Left lung (tissue), 14 donors: ENCODE results near the gene EFCAB8. TPM values are rescaled to one million over a fixed set of nuclear protein-coding genes. Genes with fewer than 3 reads are reported as not detected.

Experiments
- ATAC-seq: fragments of 200-7000 bp; cut with Tn5 transposase; one replicate; pipeline ENCODE4 v1.9.1; 2020; ENCODE audit warnings: moderate library complexity
- DNase-seq, 4 donors: peaks; one replicate each; pipeline ENCODE4 v3.0.0-alpha.2; 2013 to 2020
- H3K27ac ChIP-seq, 2 donors: fragments of 200-600 bp; sonication (generic) in 1 of 2; one replicate each; pipeline versions ENCODE4 v1.5.0 to v1.8.0; 2020 to 2021
- H3K27me3 ChIP-seq, 2 donors: fragments of 200-600 bp; sonication (generic) in 1 of 2; one replicate each; pipeline versions ENCODE4 v1.5.0 to v1.8.0; 2020 to 2021
- H3K36me3 ChIP-seq, 2 donors: fragments of 200-600 bp; sonication (generic) in 1 of 2; one replicate each; pipeline versions ENCODE4 v1.5.0 to v1.8.0; 2020 to 2021
- H3K4me1 ChIP-seq, 2 donors: fragments of 200-600 bp; one replicate each; pipeline ENCODE4 v1.8.0; 2021
- H3K4me3 ChIP-seq, 2 donors: fragments of 200-600 bp; sonication (generic) in 1 of 2; one replicate each; pipeline versions ENCODE4 v1.5.0 to v1.8.0; 2020 to 2021; ENCODE audit warnings: mild to moderate bottlenecking in 1 of 2
- H3K9me3 ChIP-seq, 2 donors: fragments of 200-600 bp; sonication (generic) in 1 of 2; one replicate each; pipeline versions ENCODE4 v1.5.0 to v1.8.0; 2020 to 2021
- CTCF ChIP-seq, 2 donors: fragments of 200-600 bp; sonication (generic) in 1 of 2; IDR thresholded peaks; one replicate each; pipeline versions ENCODE4 v1.5.0 to v1.8.0; 2021; ENCODE audit warnings: antibody characterized with exemption in 2 of 2
- intact Hi-C, 2 donors: fragments of 100-400 bp; cut with DNase I; formaldehyde crosslinking; loops; one replicate each; pipeline versions ENCODE4 v1.11.2 to v1.14.2; 2022
- long read RNA-seq, 12 donors: library from polyadenylated mRNA in 2 of 12; unstranded in 2 of 12; transcript quantifications; one replicate each; pipeline ENCODE4 v2.0.0 and lab custom pipeline, GENCODE V29; 2019 to 2026
- polyA plus RNA-seq, 6 donors: library from polyadenylated mRNA; unstranded; fragments of 120-200 nt; gene quantifications; one replicate each; pipeline ENCODE4 v1.2.1, GENCODE V29; 2013; ENCODE audit not compliant: insufficient read length in 6 of 6
- total RNA-seq, 2 donors: library from RNA; stranded (reverse); fragmentation: NEBNext Ultra II Directional; extraction: Animal tissue kit (Norgen Biotek cat#: 25700); gene quantifications; one replicate each; pipeline ENCODE4 v1.2.1, GENCODE V29; 2021
- donor health status: DM: no; HTN: yes; CAD: no.
- donor health status: DM: no; HTN: no; CAD: no.

Gene EFCAB8
- total RNA-seq (1 to 10 TPM in 1 of 2 donors, under 1 TPM in 1; 0.35 to 1.0 TPM), polyA plus RNA-seq (under 1 TPM in 5 of 6 donors, not detected in 1; 0.07 to 0.15 (median 0.11) TPM)
- long read RNA-seq, donor 1 = 0 reads
- long read RNA-seq, donor 2 = 0 reads
- long read RNA-seq, donor 3 = 0 reads
- long read RNA-seq, donor 4 = 0 reads
- long read RNA-seq, donor 5 = 0 reads
- long read RNA-seq, donor 6 = 0 reads
- long read RNA-seq, donor 7 = 0 reads
- long read RNA-seq, donor 8 = 0 reads
- long read RNA-seq, donor 9 = 0 reads
- long read RNA-seq, donor 10 = 0 reads
- long read RNA-seq, donor 11 = 0 reads
- long read RNA-seq, donor 12 = 0 reads

- no peaks in the 10 kb centered on the region for H3K9me3 ChIP-seq
Measured at GRCh38 chr20:32858701-32859372, at the start of gene EFCAB8. Gene EFCAB8, plus strand, starts transcription at chr20:32858923. Its CDS starts 4,870 bp downstream, at chr20:32863793.

GRCh38 chr20:32809907-32810306 is 48.8 kb upstream of the EFCAB8 start:
- intact Hi-C loops = no loop called here
- Histone ChIP-seq H3K27ac (no peak overlapping the region), H3K36me3 (no peaks in the 10 kb centered on the region), H3K9me3 (no peaks in the 10 kb centered on the region), H3K27me3 (no peaks in the 10 kb centered on the region), H3K4me3 (no peak overlapping the region), H3K4me1 (no peaks in the 10 kb centered on the region)
- no peak for TF ChIP-seq CTCF (IDR thresholded peaks at IDR 0.05)
- DNase-seq (no peak), ATAC-seq (no peak)

More at GRCh38 chr20:32858701-32859372, at the start of gene EFCAB8:
- no peak for ATAC-seq
- Histone ChIP-seq H3K4me3 (no peak within 1 kb of the TSS), H3K36me3 (peaks cover 0 to 56% of the 10 kb centered on the region in 2 donors), H3K4me1 (no peaks in the 10 kb centered on the region), H3K27me3 (no peaks in the 10 kb centered on the region), H3K27ac (no peak within 1 kb of the TSS)
- intact Hi-C loops = no loop called here
- DNase-seq = peak in 2 of 4 donors; percentile 8 to 10
- no peak for TF ChIP-seq CTCF (IDR thresholded peaks at IDR 0.05)

- TF ChIP-seq CTCF (IDR thresholded peaks at IDR 0.05) = no peak
- Histone ChIP-seq H3K27me3 (no peaks in the 10 kb centered on the region), H3K4me1 (no peaks in the 10 kb centered on the region), H3K9me3 (no peaks in the 10 kb centered on the region), H3K36me3 (no peaks in the 10 kb centered on the region), H3K4me3 (no peak overlapping the region), H3K27ac (no peak overlapping the region)
- DNase-seq = no peak
- intact Hi-C loops = no loop called here
- no peak for ATAC-seq
Measured at GRCh38 chr20:32810941-32811340, 47.8 kb upstream of the EFCAB8 start.

- Histone ChIP-seq H3K27ac (no peak overlapping the region), H3K4me3 (no peak overlapping the region), H3K9me3 (no peaks in the 10 kb centered on the region), H3K4me1 (no peaks in the 10 kb centered on the region), H3K36me3 (no peaks in the 10 kb centered on the region), H3K27me3 (no peaks in the 10 kb centered on the region)
- ATAC-seq (no peak), DNase-seq (no peak)
- intact Hi-C loops = no loop called here
- no peak for TF ChIP-seq CTCF (IDR thresholded peaks at IDR 0.05)
Measured at GRCh38 chr20:32811886-32812285, 46.8 kb upstream of the EFCAB8 start.

GRCh38 chr20:32819992-32820697 is 38.6 kb upstream of the EFCAB8 start:
- H3K36me3 ChIP-seq = no peaks in the 10 kb centered on the region
- no peaks in the 10 kb centered on the region for H3K27me3 ChIP-seq
- H3K4me3 ChIP-seq = peak overlapping the region; percentile 48 to 74
- DNase-seq (peak in 3 of 4 donors; percentile 79 to 83 (median 81)), ATAC-seq (peak; percentile 92)
- intact Hi-C loops = no loop called here
- no peak for TF ChIP-seq CTCF (IDR thresholded peaks at IDR 0.05)
- H3K4me1 ChIP-seq = peaks cover 7 to 53% of the 10 kb centered on the region in 2 donors
- peak overlapping the region; percentile 84 to 85 for H3K27ac ChIP-seq
- H3K9me3 ChIP-seq = no peaks in the 10 kb centered on the region
